ENCODE results near the gene SDK1.

The SDK1 gene

DNA sequence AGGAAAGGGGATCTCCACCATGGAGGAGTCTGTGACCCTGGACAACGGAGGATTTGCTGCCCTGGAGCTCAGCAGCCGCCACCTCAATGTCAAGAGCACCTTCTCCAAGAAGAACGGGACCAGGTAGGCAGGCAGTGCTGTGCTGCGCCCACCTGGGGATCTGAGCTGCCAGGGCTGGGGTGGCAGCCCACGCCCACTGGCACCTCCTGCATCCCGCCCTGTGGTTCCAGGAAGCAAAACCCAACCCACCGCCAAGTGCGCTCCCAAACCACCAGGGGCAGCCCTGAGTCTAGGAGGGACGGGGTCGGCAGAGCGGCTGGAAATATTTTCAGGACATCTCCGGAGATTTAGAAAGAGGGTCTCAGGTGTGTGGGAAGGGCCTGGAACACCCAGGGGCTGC lies 940.7 kb downstream of the SDK1 start:
- H3K4me1 ChIP-seq (ENCODE audit: control insufficient read depth, insufficient read depth, low read length), result no peaks in the 10 kb centered on the region
- no peak overlapping the region for H3K4me3 ChIP-seq (ENCODE audit: low read length)
- H3K9me3 ChIP-seq (ENCODE audit: control insufficient read depth, low read length), result no peaks in the 10 kb centered on the region
- H3K27me3 ChIP-seq (ENCODE audit: control insufficient read depth, insufficient read depth, low read length), result no peaks in the 10 kb centered on the region
- no peak overlapping the region for H3K9ac ChIP-seq (ENCODE audit: low read length)
- no peaks in the 10 kb centered on the region for H3K36me3 ChIP-seq (ENCODE audit: control insufficient read depth, insufficient read depth, low read length)

DNA sequence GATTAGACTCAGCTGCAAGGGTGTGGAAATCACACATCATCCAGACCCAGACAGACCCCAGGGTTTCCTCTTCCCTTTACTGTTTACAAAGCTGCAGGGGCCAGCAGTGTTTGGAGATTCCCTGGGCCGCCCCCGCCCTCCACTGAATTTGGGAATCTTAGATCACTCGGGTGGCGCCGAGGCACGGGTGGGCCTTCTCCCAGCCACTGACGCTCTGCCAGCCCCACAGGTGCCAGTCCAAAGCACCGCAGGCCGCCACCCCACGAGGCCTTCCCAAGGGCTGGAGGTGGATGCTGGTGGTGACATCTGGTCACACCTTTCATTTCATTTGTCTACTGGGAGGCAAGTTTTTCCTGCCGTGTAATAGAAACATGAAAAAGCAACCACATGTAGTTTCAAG lies 941.7 kb downstream of the SDK1 start:
- no peaks in the 10 kb centered on the region for H3K4me1 ChIP-seq (ENCODE audit: control insufficient read depth, insufficient read depth, low read length)
- H3K9ac ChIP-seq (ENCODE audit: low read length), result no peak overlapping the region
- no peaks in the 10 kb centered on the region for H3K36me3 ChIP-seq (ENCODE audit: control insufficient read depth, insufficient read depth, low read length)
- no peaks in the 10 kb centered on the region for H3K9me3 ChIP-seq (ENCODE audit: control insufficient read depth, low read length)
- no peaks in the 10 kb centered on the region for H3K27me3 ChIP-seq (ENCODE audit: control insufficient read depth, insufficient read depth, low read length)
- H3K4me3 ChIP-seq (ENCODE audit: low read length), result no peak overlapping the region

DNA sequence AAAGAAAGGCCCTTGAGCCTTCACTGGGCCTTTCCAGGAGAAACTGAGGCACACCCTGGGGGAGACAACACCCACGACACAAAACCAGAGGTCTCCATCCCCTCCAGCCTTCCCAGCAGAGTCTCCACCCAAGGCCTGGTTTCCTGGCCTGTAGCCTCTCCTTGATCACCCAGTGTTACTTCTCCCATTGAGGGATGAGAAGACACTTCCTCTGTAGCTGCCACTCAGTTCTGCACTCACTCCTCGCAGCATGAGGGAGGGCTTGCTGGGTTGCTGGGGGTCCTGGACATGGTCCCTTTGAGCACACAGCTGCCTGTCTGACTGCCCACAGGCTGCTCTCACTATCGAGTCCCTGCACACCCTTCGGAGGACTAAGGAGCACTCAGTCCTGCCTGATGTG lies 943.0 kb downstream of the SDK1 start:
- Histone ChIP-seq H3K4me3 (ENCODE audit: low read length) (no peak overlapping the region), H3K36me3 (ENCODE audit: control insufficient read depth, insufficient read depth, low read length) (no peaks in the 10 kb centered on the region), H3K27me3 (ENCODE audit: control insufficient read depth, insufficient read depth, low read length) (no peaks in the 10 kb centered on the region), H3K4me1 (ENCODE audit: control insufficient read depth, insufficient read depth, low read length) (no peaks in the 10 kb centered on the region), H3K9me3 (ENCODE audit: control insufficient read depth, low read length) (no peaks in the 10 kb centered on the region), H3K9ac (ENCODE audit: low read length) (no peak overlapping the region)

DNA sequence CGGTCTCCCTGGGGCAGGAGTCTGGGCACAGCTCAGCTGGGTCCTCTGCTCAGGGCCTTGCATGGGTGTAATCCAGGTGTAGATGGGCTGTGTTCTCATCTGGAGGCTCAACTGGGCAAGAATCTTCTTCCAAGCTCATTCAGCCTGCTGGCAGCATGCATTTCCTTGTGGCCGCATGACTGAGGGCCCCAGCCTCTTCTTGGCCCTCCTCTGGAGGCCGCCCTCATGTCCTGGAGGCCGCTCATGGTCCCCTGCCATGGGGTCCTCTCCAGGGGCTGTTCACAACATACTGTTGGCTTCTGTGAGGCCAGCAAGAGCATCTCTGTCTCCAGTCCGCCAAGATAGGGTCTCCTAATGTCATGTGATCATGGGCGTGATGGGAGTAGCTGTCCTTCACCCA lies 943.6 kb downstream of the SDK1 start:
- Histone ChIP-seq H3K4me3 (ENCODE audit: low read length) (no peak overlapping the region), H3K27me3 (ENCODE audit: control insufficient read depth, insufficient read depth, low read length) (no peaks in the 10 kb centered on the region), H3K36me3 (ENCODE audit: control insufficient read depth, insufficient read depth, low read length) (no peaks in the 10 kb centered on the region), H3K9ac (ENCODE audit: low read length) (no peak overlapping the region), H3K4me1 (ENCODE audit: control insufficient read depth, insufficient read depth, low read length) (no peaks in the 10 kb centered on the region), H3K9me3 (ENCODE audit: control insufficient read depth, low read length) (no peaks in the 10 kb centered on the region)

DNA sequence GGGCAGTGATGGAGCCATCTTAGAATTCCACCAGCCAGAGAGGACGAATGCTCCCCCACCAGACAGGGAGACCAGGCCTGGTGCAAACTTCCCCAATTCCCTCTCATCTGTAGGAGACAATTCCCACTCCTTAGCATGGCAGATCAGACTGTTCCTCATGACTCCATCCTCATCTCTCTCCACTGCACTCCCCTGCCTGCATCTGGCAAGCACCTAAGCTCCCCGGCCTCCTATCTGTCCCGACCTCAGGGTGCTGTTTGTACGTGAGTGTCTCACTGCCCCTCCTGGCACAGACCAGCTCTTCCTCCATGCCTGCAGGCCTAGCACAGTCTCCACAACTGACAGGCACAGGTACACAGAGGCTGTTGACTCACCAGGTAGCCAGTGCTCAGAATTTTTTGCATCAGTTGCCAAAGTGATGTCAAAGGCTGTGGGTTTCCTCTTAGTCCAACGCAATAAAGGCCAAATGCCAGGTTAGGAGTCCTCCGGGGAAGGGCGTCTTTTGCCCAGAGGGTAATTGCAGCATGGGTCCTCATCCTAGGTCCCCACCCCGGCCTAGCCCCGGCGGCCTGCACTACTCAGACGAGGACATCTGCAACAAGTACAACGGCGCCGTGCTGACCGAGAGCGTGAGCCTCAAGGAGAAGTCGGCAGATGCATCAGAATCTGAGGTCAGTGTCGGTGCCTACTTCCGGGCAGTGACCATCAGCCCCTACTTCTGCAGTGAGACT lies 944.2 kb downstream of the SDK1 start:
- Histone ChIP-seq H3K9me3 (ENCODE audit: control insufficient read depth, low read length) (no peaks in the 10 kb centered on the region), H3K36me3 (ENCODE audit: control insufficient read depth, insufficient read depth, low read length) (no peaks in the 10 kb centered on the region), H3K4me1 (ENCODE audit: control insufficient read depth, insufficient read depth, low read length) (no peaks in the 10 kb centered on the region), H3K4me3 (ENCODE audit: low read length) (no peak overlapping the region), H3K27me3 (ENCODE audit: control insufficient read depth, insufficient read depth, low read length) (no peaks in the 10 kb centered on the region), H3K9ac (ENCODE audit: low read length) (no peak overlapping the region)

DNA sequence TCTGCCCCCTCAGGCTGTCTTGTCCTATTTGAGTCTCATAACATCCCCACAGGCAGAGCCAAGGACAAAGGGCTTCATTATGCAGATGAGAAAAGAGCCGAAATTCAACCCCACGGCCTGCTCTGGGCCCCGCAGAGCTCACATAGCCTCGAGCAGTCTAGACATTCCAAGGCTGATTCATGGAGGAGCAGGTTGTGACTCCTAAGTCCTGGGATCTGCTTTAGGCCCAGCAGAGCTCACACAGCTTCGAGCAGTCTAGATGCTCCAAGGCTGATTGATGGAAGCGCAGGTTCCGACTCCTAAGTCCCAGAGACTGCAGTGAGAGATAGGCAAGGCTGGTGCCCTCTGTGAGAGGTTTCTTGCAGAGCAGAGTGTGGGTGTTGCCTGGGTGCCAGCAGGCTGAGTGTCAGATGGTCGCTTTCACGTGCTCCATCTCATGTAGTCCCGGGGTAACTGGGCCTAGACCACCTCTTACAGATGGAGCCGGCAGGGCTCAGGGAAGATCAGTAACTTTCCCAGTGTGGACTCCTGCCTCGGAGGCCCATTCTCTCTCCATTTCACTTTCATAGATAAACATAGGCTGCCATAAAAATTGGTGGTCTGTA lies 944.9 kb downstream of the SDK1 start:
- Histone ChIP-seq H3K9me3 (ENCODE audit: control insufficient read depth, low read length) (no peaks in the 10 kb centered on the region), H3K36me3 (ENCODE audit: control insufficient read depth, insufficient read depth, low read length) (no peaks in the 10 kb centered on the region), H3K27me3 (ENCODE audit: control insufficient read depth, insufficient read depth, low read length) (no peaks in the 10 kb centered on the region), H3K4me3 (ENCODE audit: low read length) (no peak overlapping the region), H3K9ac (ENCODE audit: low read length) (no peak overlapping the region), H3K4me1 (ENCODE audit: control insufficient read depth, insufficient read depth, low read length) (no peaks in the 10 kb centered on the region)

DNA sequence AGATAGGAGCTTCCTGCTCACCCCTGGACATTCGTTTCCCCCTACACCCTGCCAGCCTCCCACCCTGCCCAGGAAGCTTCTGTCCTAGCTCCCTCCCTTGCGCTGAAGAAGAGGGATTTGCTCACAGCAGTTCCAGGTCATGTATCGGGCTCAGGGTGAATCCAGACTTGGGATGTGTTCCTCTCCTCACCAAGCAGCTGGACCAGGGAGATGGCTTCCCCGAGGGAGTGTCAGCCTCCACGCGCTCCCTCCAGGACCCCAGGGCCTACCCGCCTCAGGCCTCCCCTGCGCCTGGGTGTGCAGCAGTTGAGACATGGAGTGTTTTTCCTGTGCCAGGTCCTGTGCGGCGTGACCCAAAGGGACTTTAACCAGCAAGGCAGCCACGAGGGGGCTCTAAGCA lies 945.5 kb downstream of the SDK1 start:
- Histone ChIP-seq H3K4me3 (ENCODE audit: low read length) (no peak overlapping the region), H3K36me3 (ENCODE audit: control insufficient read depth, insufficient read depth, low read length) (no peaks in the 10 kb centered on the region), H3K9ac (ENCODE audit: low read length) (no peak overlapping the region), H3K27me3 (ENCODE audit: control insufficient read depth, insufficient read depth, low read length) (no peaks in the 10 kb centered on the region), H3K9me3 (ENCODE audit: control insufficient read depth, low read length) (no peaks in the 10 kb centered on the region), H3K4me1 (ENCODE audit: control insufficient read depth, insufficient read depth, low read length) (no peaks in the 10 kb centered on the region)

DNA sequence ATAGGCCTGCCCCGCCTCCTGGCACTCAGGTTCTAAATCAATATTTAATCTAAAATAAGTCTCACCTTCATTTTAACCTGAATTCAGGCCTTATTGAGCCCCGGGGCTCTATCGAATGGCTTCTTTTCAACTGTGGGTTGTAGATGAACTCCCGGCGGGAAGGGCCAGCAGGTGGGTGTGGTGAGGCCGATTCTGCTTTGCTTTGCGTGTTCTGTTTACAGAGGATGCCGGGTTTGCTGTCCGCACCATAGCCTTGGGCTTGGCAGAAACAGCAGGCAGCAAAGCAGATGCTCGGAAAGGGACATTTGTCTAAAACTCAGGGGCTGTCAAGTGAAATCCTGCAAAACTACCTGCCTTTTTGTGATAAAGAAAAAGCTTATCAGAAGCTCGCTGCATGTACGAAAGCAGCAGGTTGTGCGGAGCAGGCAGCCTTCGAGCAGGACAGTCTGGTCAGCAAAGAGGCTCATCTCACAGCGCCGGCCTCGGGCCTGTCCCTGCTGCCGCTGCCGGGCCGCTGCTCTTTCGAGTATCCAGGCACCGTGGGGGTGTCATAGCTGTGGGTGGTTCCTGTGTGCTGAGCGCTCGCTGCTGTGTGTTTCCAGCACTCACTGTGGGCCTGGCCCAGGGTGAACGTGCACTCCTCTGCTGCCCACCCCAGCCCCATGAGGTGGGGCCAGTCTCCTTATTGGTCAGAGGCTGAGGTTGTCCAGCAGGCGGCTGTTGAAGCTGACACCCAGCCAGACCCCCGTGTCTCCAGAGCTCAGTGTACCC lies 946.2 kb downstream of the SDK1 start:
- Histone ChIP-seq H3K9ac (ENCODE audit: low read length) (no peak overlapping the region), H3K4me1 (ENCODE audit: control insufficient read depth, insufficient read depth, low read length) (no peaks in the 10 kb centered on the region), H3K27me3 (ENCODE audit: control insufficient read depth, insufficient read depth, low read length) (no peaks in the 10 kb centered on the region), H3K4me3 (ENCODE audit: low read length) (no peak overlapping the region), H3K36me3 (ENCODE audit: control insufficient read depth, insufficient read depth, low read length) (no peaks in the 10 kb centered on the region), H3K9me3 (ENCODE audit: control insufficient read depth, low read length) (no peaks in the 10 kb centered on the region)

DNA sequence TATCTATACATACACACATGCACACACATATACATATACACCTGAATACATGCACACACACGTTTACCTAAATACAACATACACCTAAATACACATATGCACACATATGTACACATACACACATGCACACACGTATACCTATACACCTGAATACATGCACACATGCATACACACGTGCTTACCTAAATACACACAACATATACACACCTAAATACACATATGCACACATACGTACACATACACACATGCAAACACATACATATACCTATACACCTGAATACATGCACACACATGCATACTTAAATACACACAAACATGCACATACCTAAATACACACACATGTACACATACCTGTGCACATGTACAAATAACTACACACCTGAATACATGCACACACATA lies 947.2 kb downstream of the SDK1 start:
- H3K27me3 ChIP-seq (ENCODE audit: control insufficient read depth, insufficient read depth, low read length), result no peaks in the 10 kb centered on the region
- no peaks in the 10 kb centered on the region for H3K36me3 ChIP-seq (ENCODE audit: control insufficient read depth, insufficient read depth, low read length)
- no peak overlapping the region for H3K4me3 ChIP-seq (ENCODE audit: low read length)
- no peak overlapping the region for H3K9ac ChIP-seq (ENCODE audit: low read length)
- no peaks in the 10 kb centered on the region for H3K9me3 ChIP-seq (ENCODE audit: control insufficient read depth, low read length)
- no peaks in the 10 kb centered on the region for H3K4me1 ChIP-seq (ENCODE audit: control insufficient read depth, insufficient read depth, low read length)

DNA sequence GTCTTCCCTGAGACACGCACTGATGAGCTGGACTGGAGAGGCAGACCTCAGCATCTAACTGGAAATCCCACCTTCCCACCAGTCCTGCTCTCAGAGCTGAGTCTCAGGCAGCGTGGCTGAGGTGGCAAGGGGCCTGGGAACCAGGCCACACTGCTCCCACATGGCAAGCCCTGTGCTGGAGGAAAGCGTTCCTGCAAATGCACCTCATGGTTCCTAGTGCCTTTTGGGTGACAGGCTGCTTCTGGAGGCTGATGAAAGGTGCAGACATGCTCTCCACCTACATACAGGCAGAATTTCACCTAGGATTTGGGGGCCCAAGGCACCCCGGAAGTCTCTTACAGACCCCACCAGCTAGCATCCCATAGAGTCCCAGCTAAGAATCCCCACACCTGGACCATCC lies 948.2 kb downstream of the SDK1 start:
- Histone ChIP-seq H3K4me3 (ENCODE audit: low read length) (no peak overlapping the region), H3K27me3 (ENCODE audit: control insufficient read depth, insufficient read depth, low read length) (no peaks in the 10 kb centered on the region), H3K9me3 (ENCODE audit: control insufficient read depth, low read length) (no peaks in the 10 kb centered on the region), H3K9ac (ENCODE audit: low read length) (no peak overlapping the region), H3K4me1 (ENCODE audit: control insufficient read depth, insufficient read depth, low read length) (no peaks in the 10 kb centered on the region), H3K36me3 (ENCODE audit: control insufficient read depth, insufficient read depth, low read length) (no peaks in the 10 kb centered on the region)

DNA sequence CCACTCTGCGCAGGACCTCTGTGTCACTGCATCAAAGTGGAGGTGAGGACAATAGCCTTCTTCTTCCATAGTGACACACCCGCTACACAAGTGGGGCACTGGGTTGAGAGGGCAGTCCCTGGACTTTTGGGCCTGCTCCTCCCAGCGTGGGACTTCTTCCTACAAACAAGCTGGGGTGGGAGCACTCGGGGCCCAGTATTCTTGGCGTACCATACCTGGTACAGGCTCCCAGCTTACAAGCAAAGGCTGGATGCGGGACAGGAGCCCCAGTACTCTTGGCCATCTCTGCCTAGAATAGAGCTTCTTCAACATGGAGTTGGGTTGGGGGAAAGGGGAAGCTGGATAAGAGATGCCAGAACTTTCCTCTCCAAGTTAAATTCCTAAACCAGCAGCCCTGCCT lies 954.3 kb downstream of the SDK1 start:
- no peaks in the 10 kb centered on the region for H3K9me3 ChIP-seq (ENCODE audit: control insufficient read depth, low read length)
- no peaks in the 10 kb centered on the region for H3K27me3 ChIP-seq (ENCODE audit: control insufficient read depth, insufficient read depth, low read length)
- H3K4me3 ChIP-seq (ENCODE audit: low read length), result no peak overlapping the region
- H3K36me3 ChIP-seq (ENCODE audit: control insufficient read depth, insufficient read depth, low read length), result no peaks in the 10 kb centered on the region
- no peak overlapping the region for H3K9ac ChIP-seq (ENCODE audit: low read length)
- no peaks in the 10 kb centered on the region for H3K4me1 ChIP-seq (ENCODE audit: control insufficient read depth, insufficient read depth, low read length)

DNA sequence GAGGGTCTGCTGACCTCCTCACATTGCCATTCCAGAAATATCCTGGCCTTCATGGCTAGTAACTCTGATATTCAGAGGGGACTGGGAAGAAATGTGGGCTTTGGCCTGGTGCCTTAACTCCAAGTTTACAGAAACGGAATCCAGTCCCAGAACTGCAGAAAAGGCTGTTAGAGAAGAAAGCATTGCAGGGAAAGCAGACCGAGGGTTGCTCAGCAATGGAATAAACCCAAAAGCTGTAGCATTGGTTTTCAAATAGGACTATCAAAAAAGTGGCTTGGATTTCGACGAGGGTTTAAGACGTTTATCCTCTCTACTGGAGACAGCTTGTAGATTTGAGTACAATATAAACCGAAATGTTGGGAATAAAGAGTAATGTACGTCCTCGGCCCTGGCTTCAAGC lies 955.2 kb downstream of the SDK1 start:
- no peaks in the 10 kb centered on the region for H3K36me3 ChIP-seq (ENCODE audit: control insufficient read depth, insufficient read depth, low read length)
- no peaks in the 10 kb centered on the region for H3K9me3 ChIP-seq (ENCODE audit: control insufficient read depth, low read length)
- no peaks in the 10 kb centered on the region for H3K27me3 ChIP-seq (ENCODE audit: control insufficient read depth, insufficient read depth, low read length)
- no peak overlapping the region for H3K9ac ChIP-seq (ENCODE audit: low read length)
- no peaks in the 10 kb centered on the region for H3K4me1 ChIP-seq (ENCODE audit: control insufficient read depth, insufficient read depth, low read length)
- H3K4me3 ChIP-seq (ENCODE audit: low read length), result no peak overlapping the region

Data from mucosa of stomach (tissue), 1 donor.